Endodermal cell (in vitro differentiated cells): Measurements from ENCODE around the gene LSM3. TPM values are rescaled to one million over a fixed set of nuclear protein-coding genes. Genes with fewer than 3 reads are reported as not detected.
A peak's percentile ranks its signal among the peaks of the same experiment; 100 is the strongest.

Experiments used
- DNase-seq: peaks from one replicate; pipeline ENCODE4 v3.0.0-alpha.2; 2017
- H3K27ac ChIP-seq: 2 replicates; pipeline ENCODE4 v1.5.1; 2013; ENCODE audit warnings: mild to moderate bottlenecking, low read depth, low read length, moderate library complexity
- H3K27me3 ChIP-seq: 2 replicates; pipeline ENCODE4 v1.6.1; 2013; ENCODE audit warnings: mild to moderate bottlenecking, low read length, moderate library complexity; ENCODE audit not compliant: insufficient read depth, control insufficient read depth, poor library complexity, severe bottlenecking
- H3K36me3 ChIP-seq: 2 replicates; pipeline ENCODE4 v1.7.0; 2013; ENCODE audit warnings: mild to moderate bottlenecking, low read length, moderate library complexity; ENCODE audit not compliant: control insufficient read depth, insufficient read depth
- H3K4me1 ChIP-seq: one replicate; pipeline ENCODE4 v1.7.0; 2013; ENCODE audit warnings: low read length; ENCODE audit not compliant: control insufficient read depth, insufficient read depth
- H3K4me3 ChIP-seq: 2 replicates; pipeline ENCODE4 v1.5.1; 2013; ENCODE audit warnings: mild to moderate bottlenecking, low read length, moderate library complexity
- H3K9ac ChIP-seq: 2 replicates; pipeline ENCODE4 v1.6.1; 2013; ENCODE audit warnings: mild to moderate bottlenecking, low read length, moderate library complexity; ENCODE audit not compliant: poor library complexity, severe bottlenecking; ENCODE audit errors: extremely low read depth
- H3K9me3 ChIP-seq: 2 replicates; pipeline ENCODE4 v1.6.1; 2013; ENCODE audit warnings: mild to moderate bottlenecking, low read length, moderate library complexity; ENCODE audit not compliant: control insufficient read depth
- H3K27ac Mint-ChIP-seq: 2 replicates; pipeline ENCODE4 v1.8.0; 2020; ENCODE audit warnings: mixed read lengths
- H3K27me3 Mint-ChIP-seq: 2 replicates; pipeline ENCODE4 v1.8.0; 2021; ENCODE audit warnings: mild to moderate bottlenecking, mixed read lengths; ENCODE audit not compliant: insufficient read depth
- H3K36me3 Mint-ChIP-seq: 2 replicates; pipeline ENCODE4 v1.8.0; 2020; ENCODE audit warnings: low read depth, mixed read lengths
- H3K4me1 Mint-ChIP-seq: 2 replicates; pipeline ENCODE4 v1.8.0; 2020; ENCODE audit warnings: mixed read lengths
- H3K4me3 Mint-ChIP-seq: 2 replicates; pipeline ENCODE4 v1.8.0; 2020; ENCODE audit warnings: mild to moderate bottlenecking, moderate library complexity, mixed read lengths
- H3K9me3 Mint-ChIP-seq: 2 replicates; pipeline ENCODE4 v1.8.0; 2020; ENCODE audit warnings: mild to moderate bottlenecking, mixed read lengths
- CTCF ChIP-seq: fragments of 200-600 bp; sonication (generic); conservative IDR thresholded peaks from 2 replicates; pipeline ENCODE4 v1.5.0; 2021; ENCODE audit warnings: antibody characterized with exemption, mild to moderate bottlenecking
- whole genome bisulfite sequencing, 2 experiments: methylation state at CpG; one replicate each; pipeline versions ENCODE4 v1.1.5 to v1.1.7; 2013; ENCODE audit warnings: missing lambda C conversion rate in 2 of 2, mixed read lengths in 1 of 2; ENCODE audit not compliant: insufficient coverage in 1 of 2, insufficient read length in 1 of 2; 5-methylcytosine and 5-hydroxymethylcytosine counted together
- total RNA-seq, 2 donors: library from RNA; stranded (reverse); fragmentation: NEBNext Ultra II Directional in 1 of 2; extraction: Animal tissue kit (Norgen Biotek cat#: 25700) in 1 of 2; gene quantifications; 2 replicates in 1 of 2; 3 replicates in 1 of 2; pipeline ENCODE4 v1.2.1, GENCODE V29; 2021

LSM3 gene
- total RNA-seq, 2 donors from 2014 or later: 18.1 to 19.7 TPM

- no peak overlapping the region for H3K27ac ChIP-seq
- peaks cover 10% of the 10 kb centered on the region for H3K4me1 ChIP-seq
- Mint-ChIP-seq H3K9me3 (no peaks in the 10 kb centered on the region), H3K27me3 (no peaks in the 10 kb centered on the region), H3K27ac (no peak overlapping the region), H3K4me3 (no peak overlapping the region), H3K4me1 (peaks cover 13% of the 10 kb centered on the region), H3K36me3 (peaks cover 45% of the 10 kb centered on the region)
- TF ChIP-seq CTCF: no peak
- 90 to 94% methylated on average over 14 to 19 of the region's 19 CpGs for whole genome bisulfite sequencing, 2 experiments
- no peaks in the 10 kb centered on the region for H3K27me3 ChIP-seq
- H3K36me3 ChIP-seq: peaks cover 68% of the 10 kb centered on the region
- H3K9me3 ChIP-seq: no peaks in the 10 kb centered on the region
- no peak overlapping the region for H3K9ac ChIP-seq
- H3K4me3 ChIP-seq: no peak overlapping the region
- no peak for DNase-seq
Measured at GRCh38 chr3:14141602-14142341, 36.8 kb upstream of the LSM3 start.

- Histone ChIP-seq H3K9ac (no peak overlapping the region), H3K4me3 (no peak overlapping the region), H3K4me1 (peaks cover 10% of the 10 kb centered on the region), H3K27me3 (no peaks in the 10 kb centered on the region), H3K27ac (peak overlapping the region; percentile 36), H3K36me3 (peaks cover 69% of the 10 kb centered on the region), H3K9me3 (no peaks in the 10 kb centered on the region)
- H3K36me3 Mint-ChIP-seq: peaks cover 53% of the 10 kb centered on the region
- peak; percentile 42 for DNase-seq
- no peak for TF ChIP-seq CTCF
- H3K9me3 Mint-ChIP-seq: no peaks in the 10 kb centered on the region
- no peaks in the 10 kb centered on the region for H3K27me3 Mint-ChIP-seq
- H3K4me3 Mint-ChIP-seq: no peak overlapping the region
- WGBS, 2 experiments: 89 to 90% methylated on average over 7 to 8 of the region's 8 CpGs
- peak overlapping the region; percentile 58 for H3K27ac Mint-ChIP-seq
- peaks cover 13% of the 10 kb centered on the region for H3K4me1 Mint-ChIP-seq
Measured at GRCh38 chr3:14142567-14143270, 35.9 kb upstream of the LSM3 start.

- Histone ChIP-seq H3K27ac (peak overlapping the region; percentile 85), H3K9ac (peak overlapping the region; percentile 42), H3K36me3 (peaks cover 69% of the 10 kb centered on the region), H3K27me3 (no peaks in the 10 kb centered on the region), H3K4me1 (peaks cover 10% of the 10 kb centered on the region), H3K4me3 (no peak overlapping the region), H3K9me3 (no peaks in the 10 kb centered on the region)
- H3K4me1 Mint-ChIP-seq: peaks cover 17% of the 10 kb centered on the region
- peak; percentile 68 for DNase-seq
- no peaks in the 10 kb centered on the region for H3K9me3 Mint-ChIP-seq
- 82 to 84% methylated on average over 4 to 7 of the region's 7 CpGs for WGBS, 2 experiments
- TF ChIP-seq CTCF: no peak
- no peak overlapping the region for H3K4me3 Mint-ChIP-seq
- H3K27ac Mint-ChIP-seq: peak overlapping the region; percentile 95
- peaks cover 51% of the 10 kb centered on the region for H3K36me3 Mint-ChIP-seq
- no peaks in the 10 kb centered on the region for H3K27me3 Mint-ChIP-seq
Measured at GRCh38 chr3:14143271-14144225, 35.1 kb upstream of the LSM3 start.
